Measurements from ENCODE around the gene PRKN. TPM values are rescaled to one million over a fixed set of nuclear protein-coding genes. Genes with fewer than 3 reads are reported as not detected.
A peak's percentile ranks its signal among the peaks of the same experiment; 100 is the strongest.

The PRKN gene
- total RNA-seq, 1 donor from 2014 or later: 7.0 TPM

DNA sequence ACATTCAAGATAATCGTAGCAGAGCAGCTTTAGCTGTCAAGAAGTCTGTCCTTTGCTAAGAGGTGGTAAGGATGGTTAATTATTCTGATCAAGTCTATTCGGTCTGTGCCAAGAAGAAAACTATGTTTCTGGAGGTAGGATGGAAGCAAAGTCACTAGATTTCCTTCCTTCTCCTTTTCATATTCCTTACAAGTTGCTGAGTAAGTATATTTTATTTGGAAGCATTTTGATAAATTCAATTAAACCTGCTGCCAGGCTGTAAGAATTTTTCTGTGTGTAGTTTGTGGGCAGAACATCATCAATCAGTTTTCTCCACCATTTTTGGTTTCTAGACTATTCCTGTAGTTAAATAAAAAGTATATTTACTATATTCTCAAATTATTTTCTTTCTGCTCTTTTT, 311.3 kb downstream of the PRKN start:
- TF ChIP-seq, protein P1, sequence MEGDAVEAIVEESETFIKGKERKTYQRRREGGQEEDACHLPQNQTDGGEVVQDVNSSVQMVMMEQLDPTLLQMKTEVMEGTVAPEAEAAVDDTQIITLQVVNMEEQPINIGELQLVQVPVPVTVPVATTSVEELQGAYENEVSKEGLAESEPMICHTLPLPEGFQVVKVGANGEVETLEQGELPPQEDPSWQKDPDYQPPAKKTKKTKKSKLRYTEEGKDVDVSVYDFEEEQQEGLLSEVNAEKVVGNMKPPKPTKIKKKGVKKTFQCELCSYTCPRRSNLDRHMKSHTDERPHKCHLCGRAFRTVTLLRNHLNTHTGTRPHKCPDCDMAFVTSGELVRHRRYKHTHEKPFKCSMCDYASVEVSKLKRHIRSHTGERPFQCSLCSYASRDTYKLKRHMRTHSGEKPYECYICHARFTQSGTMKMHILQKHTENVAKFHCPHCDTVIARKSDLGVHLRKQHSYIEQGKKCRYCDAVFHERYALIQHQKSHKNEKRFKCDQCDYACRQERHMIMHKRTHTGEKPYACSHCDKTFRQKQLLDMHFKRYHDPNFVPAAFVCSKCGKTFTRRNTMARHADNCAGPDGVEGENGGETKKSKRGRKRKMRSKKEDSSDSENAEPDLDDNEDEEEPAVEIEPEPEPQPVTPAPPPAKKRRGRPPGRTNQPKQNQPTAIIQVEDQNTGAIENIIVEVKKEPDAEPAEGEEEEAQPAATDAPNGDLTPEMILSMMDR (IDR thresholded peaks at IDR 0.05; ENCODE audit: partially characterized antibody, unreplicated experiment): no peak
- peaks cover 5% of the 10 kb centered on the region for H3K36me3 Mint-ChIP-seq (ENCODE audit: unreplicated experiment)
- H3K4me3 Mint-ChIP-seq (ENCODE audit: unreplicated experiment): no peak overlapping the region
- H3K9me3 Mint-ChIP-seq (ENCODE audit: unreplicated experiment): peaks cover 2% of the 10 kb centered on the region
- no peak overlapping the region for H3K27ac Mint-ChIP-seq (ENCODE audit: unreplicated experiment)
- peaks cover 2% of the 10 kb centered on the region for H3K4me1 Mint-ChIP-seq (ENCODE audit: low read depth, unreplicated experiment)
- no peaks in the 10 kb centered on the region for H3K27me3 Mint-ChIP-seq (ENCODE audit: unreplicated experiment)
- no peak for DNase-seq

DNA sequence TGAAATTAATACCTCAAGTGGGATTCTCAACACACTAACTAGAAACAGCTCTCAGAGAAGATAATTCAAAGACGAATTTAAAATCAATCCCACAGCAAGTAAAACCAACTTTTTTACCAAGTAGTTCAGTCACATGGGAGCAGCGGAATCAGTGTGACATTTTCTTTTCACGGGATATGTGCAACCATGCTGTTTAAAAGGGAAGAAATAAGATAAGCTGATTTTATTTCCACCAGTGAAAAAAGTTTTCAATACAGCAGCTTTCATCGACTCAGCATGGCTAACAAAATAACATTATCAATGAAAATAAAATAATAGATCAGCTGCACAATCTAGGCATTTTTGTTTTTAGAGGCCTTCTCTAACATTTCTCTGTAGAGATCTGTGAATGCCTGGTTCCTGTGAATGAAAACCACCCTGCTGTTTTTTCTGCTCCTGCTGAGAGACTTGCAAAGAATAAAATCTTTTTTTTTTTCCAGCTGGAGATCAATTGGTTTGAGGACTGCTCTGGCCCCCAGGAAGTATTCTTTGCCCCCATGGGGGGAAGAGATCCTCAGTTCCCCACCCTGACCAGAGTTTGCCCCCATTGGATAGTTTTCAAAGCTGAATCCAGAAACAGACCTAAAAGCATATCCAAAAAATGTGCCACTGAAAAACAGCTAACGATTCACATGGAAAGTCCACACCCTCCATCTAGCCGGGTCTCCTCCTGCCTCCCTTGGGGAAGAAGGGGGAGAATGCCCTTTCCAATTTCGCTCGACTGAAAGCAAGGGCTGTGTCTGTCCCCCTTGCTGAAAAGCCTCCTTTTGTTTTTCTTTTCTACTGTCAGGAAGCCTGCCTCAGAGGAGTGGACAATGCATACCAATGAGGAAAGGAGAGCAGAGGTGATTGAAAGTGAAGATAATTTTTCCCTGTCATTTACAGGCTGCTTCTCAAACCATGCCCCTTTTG, 317.6 kb downstream of the PRKN start:
- TF ChIP-seq, protein P1 (IDR thresholded peaks at IDR 0.05; ENCODE audit: partially characterized antibody, unreplicated experiment): no peak
- H3K9me3 Mint-ChIP-seq (ENCODE audit: unreplicated experiment): no peaks in the 10 kb centered on the region
- peaks cover 15% of the 10 kb centered on the region for H3K4me1 Mint-ChIP-seq (ENCODE audit: low read depth, unreplicated experiment)
- no peak overlapping the region for H3K27ac Mint-ChIP-seq (ENCODE audit: unreplicated experiment)
- peak overlapping the region; percentile 40 for H3K4me3 Mint-ChIP-seq (ENCODE audit: unreplicated experiment)
- no peaks in the 10 kb centered on the region for H3K36me3 Mint-ChIP-seq (ENCODE audit: unreplicated experiment)
- DNase-seq: no peak
- no peaks in the 10 kb centered on the region for H3K27me3 Mint-ChIP-seq (ENCODE audit: unreplicated experiment)

DNA sequence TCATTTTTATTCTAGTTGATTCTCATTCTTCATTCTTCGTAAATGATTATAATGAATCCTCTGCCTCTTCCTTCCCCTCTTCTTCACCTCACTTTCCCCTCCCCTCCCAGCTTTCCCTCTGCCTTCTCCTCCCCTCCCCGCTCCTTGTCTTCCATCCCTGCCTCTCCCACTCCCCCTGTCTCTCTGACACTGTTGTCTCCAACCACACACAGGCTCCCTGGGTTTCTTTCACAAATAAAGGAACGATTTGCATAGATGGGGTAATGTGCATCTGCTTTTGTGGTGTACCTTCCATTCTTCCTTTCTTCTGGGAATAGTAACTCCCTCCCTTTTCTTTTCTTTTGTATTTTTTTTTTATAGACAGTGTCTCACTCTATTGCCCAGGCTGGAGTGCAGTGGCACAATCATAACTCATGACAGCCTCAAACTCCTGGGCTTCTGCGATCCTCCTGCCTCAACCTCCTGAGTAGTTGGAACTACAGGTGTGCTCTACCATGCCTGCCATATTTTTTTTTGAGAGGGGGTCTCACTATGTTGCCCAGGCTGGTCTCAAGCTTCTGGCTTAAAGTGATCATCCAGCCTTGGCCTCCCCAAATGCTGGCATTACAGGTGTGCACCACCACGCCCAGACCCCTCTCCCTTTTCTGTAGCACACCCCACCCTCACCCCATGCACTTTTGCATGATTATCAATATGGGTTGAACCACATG, 318.6 kb downstream of the PRKN start:
- Mint-ChIP-seq H3K27ac (ENCODE audit: unreplicated experiment) (no peak overlapping the region), H3K27me3 (ENCODE audit: unreplicated experiment) (no peaks in the 10 kb centered on the region), H3K36me3 (ENCODE audit: unreplicated experiment) (no peaks in the 10 kb centered on the region), H3K4me1 (ENCODE audit: low read depth, unreplicated experiment) (peaks cover 15% of the 10 kb centered on the region), H3K9me3 (ENCODE audit: unreplicated experiment) (no peaks in the 10 kb centered on the region), H3K4me3 (ENCODE audit: unreplicated experiment) (no peak overlapping the region)
- TF ChIP-seq, protein P1 (IDR thresholded peaks at IDR 0.05; ENCODE audit: partially characterized antibody, unreplicated experiment): no peak
- DNase-seq: no peak

DNA sequence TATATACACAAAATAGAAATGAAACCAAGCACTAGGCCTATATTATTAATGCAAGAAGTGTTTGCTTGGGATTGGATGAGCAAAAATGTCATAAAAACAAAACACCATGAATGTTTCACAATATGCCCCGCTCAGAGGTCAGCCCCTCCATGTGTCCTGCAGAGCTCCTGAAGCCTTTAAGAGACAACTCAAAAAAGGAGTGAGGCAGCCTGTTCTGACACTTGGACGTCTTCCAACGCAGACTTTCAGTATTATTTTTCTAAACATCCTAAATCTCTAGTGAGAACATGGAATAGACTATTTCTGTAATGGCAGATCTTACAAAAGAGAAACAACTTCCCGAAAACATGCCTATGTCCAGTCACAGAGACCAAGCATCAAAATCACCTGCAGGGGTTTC, 322.6 kb downstream of the PRKN start:
- H3K4me1 Mint-ChIP-seq (ENCODE audit: low read depth, unreplicated experiment): peaks cover under 1% of the 10 kb centered on the region
- TF ChIP-seq, protein P1 (IDR thresholded peaks at IDR 0.05; ENCODE audit: partially characterized antibody, unreplicated experiment): no peak
- H3K27me3 Mint-ChIP-seq (ENCODE audit: unreplicated experiment): no peaks in the 10 kb centered on the region
- no peaks in the 10 kb centered on the region for H3K9me3 Mint-ChIP-seq (ENCODE audit: unreplicated experiment)
- no peak for DNase-seq
- no peak overlapping the region for H3K4me3 Mint-ChIP-seq (ENCODE audit: unreplicated experiment)
- H3K27ac Mint-ChIP-seq (ENCODE audit: unreplicated experiment): no peak overlapping the region
- H3K36me3 Mint-ChIP-seq (ENCODE audit: unreplicated experiment): no peaks in the 10 kb centered on the region
